A673 (cell line): ENCODE data around the gene DYRK1A.

Source experiments
- EZH2 ChIP-seq: fragments of 200-600 bp; sonication (generic); IDR thresholded peaks from 2 replicates; pipeline ENCODE4 v1.6.1; 2017; ENCODE audit warnings: borderline replicate concordance, low read depth, mild to moderate bottlenecking, mixed read lengths, antibody characterized with exemption, low read length; ENCODE audit not compliant: poor library complexity, severe bottlenecking
- TF ChIP-seq, protein P1 (sequence below): fragments of 300-800, 200-600 bp; sonication (generic); conservative IDR thresholded peaks from 2 replicates; pipeline ENCODE4 v1.5.1; 2017; ENCODE audit warnings: low read depth, mild to moderate bottlenecking, antibody characterized with exemption, low read length, moderate library complexity, mixed read lengths

DNA sequence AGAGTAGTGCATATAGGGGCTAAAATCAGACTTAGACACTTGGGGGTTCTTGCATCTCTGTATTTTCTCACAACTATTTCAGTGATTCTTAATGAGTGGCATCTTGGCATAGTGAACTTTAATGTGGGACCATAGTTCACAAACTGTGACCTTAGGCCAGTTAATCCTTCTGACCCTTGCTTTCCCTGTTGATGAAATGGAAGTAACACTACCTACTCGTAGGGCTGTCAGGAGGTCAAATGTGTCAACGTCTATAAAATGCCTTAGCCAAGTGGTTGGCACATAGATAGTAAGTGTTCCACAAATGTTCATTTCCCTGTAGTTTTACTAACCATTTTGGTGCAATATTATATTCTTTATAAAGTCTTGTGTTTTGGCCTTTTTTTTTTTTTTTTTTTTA, 49.4 kb downstream of the DYRK1A start:
- TF ChIP-seq, protein P1, sequence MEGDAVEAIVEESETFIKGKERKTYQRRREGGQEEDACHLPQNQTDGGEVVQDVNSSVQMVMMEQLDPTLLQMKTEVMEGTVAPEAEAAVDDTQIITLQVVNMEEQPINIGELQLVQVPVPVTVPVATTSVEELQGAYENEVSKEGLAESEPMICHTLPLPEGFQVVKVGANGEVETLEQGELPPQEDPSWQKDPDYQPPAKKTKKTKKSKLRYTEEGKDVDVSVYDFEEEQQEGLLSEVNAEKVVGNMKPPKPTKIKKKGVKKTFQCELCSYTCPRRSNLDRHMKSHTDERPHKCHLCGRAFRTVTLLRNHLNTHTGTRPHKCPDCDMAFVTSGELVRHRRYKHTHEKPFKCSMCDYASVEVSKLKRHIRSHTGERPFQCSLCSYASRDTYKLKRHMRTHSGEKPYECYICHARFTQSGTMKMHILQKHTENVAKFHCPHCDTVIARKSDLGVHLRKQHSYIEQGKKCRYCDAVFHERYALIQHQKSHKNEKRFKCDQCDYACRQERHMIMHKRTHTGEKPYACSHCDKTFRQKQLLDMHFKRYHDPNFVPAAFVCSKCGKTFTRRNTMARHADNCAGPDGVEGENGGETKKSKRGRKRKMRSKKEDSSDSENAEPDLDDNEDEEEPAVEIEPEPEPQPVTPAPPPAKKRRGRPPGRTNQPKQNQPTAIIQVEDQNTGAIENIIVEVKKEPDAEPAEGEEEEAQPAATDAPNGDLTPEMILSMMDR: no peak
- TF ChIP-seq EZH2: no peak
